Endometrium (tissue), 2 donors: ENCODE measurements around the gene OGT.

Experiments
- FAIRE-seq: peaks from 2 replicates; lab custom pipeline; 2012; peaks lifted over from hg19 to GRCh38; lab: Jason Lieb, UNC
- donor health status: control.
- donor health status: control.

OGT gene

GRCh38 chrX:71622576-71623450, 89.9 kb downstream of the OGT start:
- FAIRE-seq, result no peak

- FAIRE-seq, result no peak
Observed at GRCh38 chrX:71623714-71624113, 90.8 kb downstream of the OGT start.

- FAIRE-seq, result no peak
Observed at GRCh38 chrX:71625471-71625870, 92.6 kb downstream of the OGT start.
